Mucosa of descending colon (tissue), 3 donors: Measurements from ENCODE around the gene SHISAL2A. TPM values are rescaled to one million over a fixed set of nuclear protein-coding genes. Genes with fewer than 3 reads are reported as not detected.

ENCODE experiments used
- ATAC-seq: fragments of 200-7000 bp; cut with Tn5 transposase; one replicate; pipeline ENCODE4 v1.9.1; 2020; ENCODE audit warnings: mild to moderate bottlenecking, moderate library complexity
- DNase-seq, 3 donors: peaks; one replicate each; pipeline ENCODE4 v3.0.0-alpha.2; 2020
- H3K36me3 ChIP-seq: fragments of 200-600 bp; one replicate; pipeline ENCODE4 v1.8.0; 2021; ENCODE audit warnings: low read depth, mild to moderate bottlenecking
- H3K4me1 ChIP-seq: fragments of 200-600 bp; one replicate; pipeline ENCODE4 v1.8.0; 2021; ENCODE audit warnings: low read depth, mild to moderate bottlenecking
- H3K4me3 ChIP-seq: fragments of 200-600 bp; one replicate; pipeline ENCODE4 v1.8.0; 2021; ENCODE audit warnings: mild to moderate bottlenecking
- H3K9me3 ChIP-seq: fragments of 200-600 bp; one replicate; pipeline ENCODE4 v1.8.0; 2021; ENCODE audit warnings: mild to moderate bottlenecking
- CTCF ChIP-seq: fragments of 200-600 bp; IDR thresholded peaks from one replicate; pipeline ENCODE4 v1.8.0; 2022; ENCODE audit warnings: antibody characterized with exemption, mild to moderate bottlenecking
- intact Hi-C, 2 donors: fragments of 100-400 bp; cut with DNase I in 1 of 2; cut with micrococcal nuclease in 1 of 2; formaldehyde crosslinking; loops; one replicate each; pipeline versions ENCODE4 v1.11.0 to v1.11.1; 2022; cut with DNase I, micrococcal nuclease
- total RNA-seq, 3 donors: library from RNA; stranded (reverse); fragmentation: NEBNext Ultra II Directional in 2 of 3; extraction: Animal tissue kit (Norgen Biotek cat#: 25700) in 2 of 3; gene quantifications; one replicate each; pipeline versions ENCODE4 v1.2.1 to v1.2.4, GENCODE V29; 2021 to 2023
- donor health status: DM: no; HTN: no; CAD: no; lungs with moderate emphysema.
- donor health status: DM: no; HTN: no; CAD: no.
- donor health status: DM: no; HTN: yes; CAD: no.

The SHISAL2A gene
- total RNA-seq, 3 donors from 2014 or later = 0.72 to 0.78 TPM; not detected in 1

GRCh38 chr1:52623812-52624211 is 9.2 kb upstream of the SHISAL2A start:
- ATAC-seq (no peak), DNase-seq (no peak)
- intact Hi-C loops = no loop called here
- no peaks in the 10 kb centered on the region for H3K4me1 ChIP-seq
- H3K36me3 ChIP-seq = no peaks in the 10 kb centered on the region
- H3K4me3 ChIP-seq = no peak overlapping the region
- no peak for TF ChIP-seq CTCF
- peaks cover 12% of the 10 kb centered on the region for H3K9me3 ChIP-seq

GRCh38 chr1:52627028-52627427 is 5.9 kb upstream of the SHISAL2A start:
- H3K9me3 ChIP-seq = peaks cover 5% of the 10 kb centered on the region
- intact Hi-C loops = no loop called here
- no peak for DNase-seq
- no peak for TF ChIP-seq CTCF
- no peak for ATAC-seq
- H3K4me3 ChIP-seq = no peak overlapping the region
- H3K36me3 ChIP-seq = no peaks in the 10 kb centered on the region
- no peaks in the 10 kb centered on the region for H3K4me1 ChIP-seq

GRCh38 chr1:52628614-52629324 is 4.2 kb upstream of the SHISAL2A start:
- H3K36me3 ChIP-seq = no peaks in the 10 kb centered on the region
- ATAC-seq = no peak
- no peak for TF ChIP-seq CTCF
- H3K4me1 ChIP-seq = peaks cover 3% of the 10 kb centered on the region
- no peaks in the 10 kb centered on the region for H3K9me3 ChIP-seq
- no peak overlapping the region for H3K4me3 ChIP-seq
- intact Hi-C loops = no loop called here
- no peak for DNase-seq

GRCh38 chr1:52629325-52629643 is 3.7 kb upstream of the SHISAL2A start:
- DNase-seq (no peak), ATAC-seq (no peak)
- intact Hi-C loops = no loop called here
- TF ChIP-seq CTCF = no peak
- Histone ChIP-seq H3K36me3 (no peaks in the 10 kb centered on the region), H3K4me3 (no peak overlapping the region), H3K9me3 (no peaks in the 10 kb centered on the region), H3K4me1 (peaks cover 3% of the 10 kb centered on the region)

- H3K36me3 ChIP-seq = no peaks in the 10 kb centered on the region
- no peak for TF ChIP-seq CTCF
- DNase-seq (no peak), ATAC-seq (no peak)
- intact Hi-C loops = no loop called here
- H3K4me1 ChIP-seq = peaks cover 3% of the 10 kb centered on the region
- H3K4me3 ChIP-seq = no peak overlapping the region
- H3K9me3 ChIP-seq = no peaks in the 10 kb centered on the region
Measured at GRCh38 chr1:52629667-52630066, 3.3 kb upstream of the SHISAL2A start.
